Keratinocyte (primary cell): Measurements from ENCODE around the gene PRKAA1. TPM values are rescaled to one million over a fixed set of nuclear protein-coding genes. Genes with fewer than 3 reads are reported as not detected.
"Not testable (repeated sequence)": the region's sequence is repeated elsewhere in the genome, so short reads cannot be mapped to it uniquely, and the experiment has no call there.

ENCODE experiments used
- DNase-seq: peaks from one replicate; pipeline ENCODE4 v3.0.0-alpha.2; 2011; ENCODE audit warnings: low read depth, missing footprints, low spot score
- FAIRE-seq: peaks from 2 replicates; lab custom pipeline; 2011; peaks lifted over from hg19 to GRCh38; lab: Jason Lieb, UNC
- H2AFZ ChIP-seq: 2 replicates; pipeline ENCODE4 v1.6.0; 2012; ENCODE audit warnings: low read length, control low read depth, inconsistent platforms; ENCODE audit not compliant: control insufficient read depth
- H3K27ac ChIP-seq: 2 replicates; pipeline ENCODE4 v1.5.1; 2011; ENCODE audit warnings: low read length; ENCODE audit not compliant: control insufficient read depth, insufficient read depth
- H3K27me3 ChIP-seq: 3 replicates; pipeline ENCODE4 v1.6.0; 2011; ENCODE audit warnings: low read length; ENCODE audit not compliant: control insufficient read depth, insufficient read depth; ENCODE audit errors: extremely low read depth
- H3K36me3 ChIP-seq, 2 experiments: 2 replicates in 1 of 2; 3 replicates in 1 of 2; pipeline ENCODE4 v1.5.1; 2011; ENCODE audit warnings: low read length in 2 of 2, mild to moderate bottlenecking in 1 of 2; ENCODE audit not compliant: control insufficient read depth in 2 of 2, insufficient read depth in 2 of 2; ENCODE audit errors: extremely low read depth in 1 of 2
- H3K4me1 ChIP-seq: 3 replicates; pipeline ENCODE4 v1.5.1; 2011; ENCODE audit warnings: low read length; ENCODE audit not compliant: control insufficient read depth, insufficient read depth; ENCODE audit errors: extremely low read depth
- H3K4me2 ChIP-seq: 3 replicates; pipeline ENCODE4 v1.6.0; 2011; ENCODE audit warnings: low read depth, low read length; ENCODE audit not compliant: control insufficient read depth, insufficient read depth; ENCODE audit errors: extremely low read depth
- H3K4me3 ChIP-seq, 3 experiments: fragments of 200-600 bp in 1 of 3; sonication (generic) in 1 of 3; 2 replicates in 2 of 3; 3 replicates in 1 of 3; pipeline ENCODE4 v1.5.1; 2011 to 2016; ENCODE audit warnings: low read length in 3 of 3, mild to moderate bottlenecking in 3 of 3, control low read depth in 2 of 3, inconsistent platforms in 1 of 3, low read depth in 1 of 3, mixed read lengths in 1 of 3, mixed run types in 1 of 3, moderate library complexity in 1 of 3; ENCODE audit not compliant: control insufficient read depth in 2 of 3, insufficient read depth in 2 of 3; ENCODE audit errors: extremely low read depth in 1 of 3
- H3K79me2 ChIP-seq: 2 replicates; pipeline ENCODE4 v1.6.0; 2012; ENCODE audit warnings: low read length; ENCODE audit not compliant: control insufficient read depth, insufficient read depth
- H3K9ac ChIP-seq: 3 replicates; pipeline ENCODE4 v1.6.0; 2011; ENCODE audit warnings: low read length; ENCODE audit not compliant: control insufficient read depth, insufficient read depth; ENCODE audit errors: extremely low read depth
- H3K9me1 ChIP-seq: 3 replicates; pipeline ENCODE4 v1.6.0; 2011; ENCODE audit warnings: low read length; ENCODE audit not compliant: control insufficient read depth, insufficient read depth; ENCODE audit errors: extremely low read depth
- H3K9me3 ChIP-seq: 2 replicates; pipeline ENCODE4 v1.5.1; 2012; ENCODE audit warnings: low read depth, low read length; ENCODE audit not compliant: control insufficient read depth
- H4K20me1 ChIP-seq: 3 replicates; pipeline ENCODE4 v1.6.0; 2011; ENCODE audit warnings: low read length; ENCODE audit not compliant: control insufficient read depth, insufficient read depth; ENCODE audit errors: extremely low read depth
- CTCF ChIP-seq, 3 experiments: IDR thresholded peaks in 1 of 3; conservative IDR thresholded peaks in 1 of 3; optimal IDR thresholded peaks in 1 of 3; 2 replicates in 2 of 3; 3 replicates in 1 of 3; pipeline versions ENCODE3 to v1.5.1; 2011; ENCODE audit warnings: low read length in 3 of 3, mild to moderate bottlenecking in 3 of 3, moderate library complexity in 2 of 3, control low read depth in 1 of 3, inconsistent platforms in 1 of 3; ENCODE audit not compliant: insufficient read depth in 2 of 3; ENCODE audit errors: extremely low read depth in 1 of 3
- EZH2 ChIP-seq: IDR thresholded peaks from one replicate; pipeline ENCODE4 v1.6.1; 2012; ENCODE audit warnings: inconsistent platforms, mild to moderate bottlenecking, low read length, moderate library complexity
- dilution Hi-C: fragments of 300-500 bp; cut with MboI; formaldehyde crosslinking; loops from one replicate; pipeline ENCODE4 v1.7.0; 2020; ENCODE audit warnings: low sequenced_read_pairs; ENCODE audit not compliant: extremely low pct_ligation_motif_present
- polyA plus RNA-seq, 5 experiments: library from polyadenylated mRNA; depleted of rRNA in 3 of 5; stranded (reverse) in 3 of 5; stranded (forward) in 1 of 5; unstranded in 1 of 5; fragments of >200 nt; gene quantifications; 1 replicate in 1 of 5; 2 replicates in 3 of 5; 3 replicates in 1 of 5; pipeline versions ENCODE4 v1.2.1 to v1.2.3, GENCODE V29; 2011 to 2012; ENCODE audit warnings: missing spikeins in 2 of 5, low read depth in 1 of 5, low replicate concordance in 1 of 5

The PRKAA1 gene
- polyA plus RNA-seq, 1 donor (not counting 4 experiments of a cell fraction or from before 2014, with no cell fraction given): 59.3 TPM

GRCh38 chr5:40826489-40827187 is 28.5 kb upstream of the PRKAA1 start:
- Histone ChIP-seq H3K27ac (no peak overlapping the region), H2AFZ (no peak overlapping the region), H3K36me3 (peaks cover 30 to 47% of the 10 kb centered on the region in 2 experiments), H4K20me1 (peaks cover 36% of the 10 kb centered on the region), H3K9ac (no peak overlapping the region), H3K79me2 (peaks cover 31% of the 10 kb centered on the region), H3K4me1 (peaks cover 2% of the 10 kb centered on the region), H3K4me2 (no peak overlapping the region), H3K4me3 (no peak overlapping the region), H3K9me1 (peaks cover 6% of the 10 kb centered on the region), H3K27me3 (no peaks in the 10 kb centered on the region), H3K9me3 (no peaks in the 10 kb centered on the region)
- no peak for TF ChIP-seq EZH2
- no peak for TF ChIP-seq CTCF (optimal IDR thresholded peaks at IDR 0.05 in 1 of 3, IDR thresholded peaks at IDR 0.05 in 1 of 3, conservative IDR thresholded peaks at IDR 0.05 in 1 of 3; ENCODE audit: extremely low read depth in 1 of 3, insufficient read depth in 2 of 3, low read length in 3 of 3)
- DNase-seq (no peak), FAIRE-seq (no peak)
- dilution Hi-C loops: no loop called here

GRCh38 chr5:40825461-40826043 is 27.4 kb upstream of the PRKAA1 start:
- H3K27me3 ChIP-seq, H2AFZ ChIP-seq, H3K9me1 ChIP-seq, H3K4me2 ChIP-seq, FAIRE-seq, DNase-seq, H3K4me1 ChIP-seq, H3K9me3 ChIP-seq, H3K9ac ChIP-seq, H3K27ac ChIP-seq, H3K4me3 ChIP-seq, dilution Hi-C loops: not testable (repeated sequence)
- H3K36me3 ChIP-seq: peaks cover 19 to 36% of the 10 kb centered on the region in 2 experiments
- H3K79me2 ChIP-seq: peaks cover 20% of the 10 kb centered on the region
- peaks cover 25% of the 10 kb centered on the region for H4K20me1 ChIP-seq
